HL-60 (cell line): ENCODE data around the gene MICAL2.

ENCODE experiments used
- DNase-seq, 2 experiments: peaks; one replicate each; pipeline ENCODE4 v3.0.0-alpha.2; 2010 to 2020; ENCODE audit warnings: low read depth in 1 of 2, low spot score in 1 of 2
- H3K27ac ChIP-seq: fragments of 250-450 bp; sonication (Bioruptor Pico); replicated peaks from 2 replicates; pipeline ENCODE4 v1.5.1; 2020; ENCODE audit warnings: mild to moderate bottlenecking, moderate library complexity
- H3K27me3 ChIP-seq: fragments of 250-450 bp; sonication (Bioruptor Pico); 2 replicates; pipeline ENCODE4 v1.5.1; 2021; ENCODE audit warnings: mild to moderate bottlenecking, moderate library complexity; ENCODE audit not compliant: insufficient read depth, poor library complexity, severe bottlenecking
- H3K4me3 ChIP-seq: replicated peaks from 2 replicates; pipeline ENCODE4 v1.5.1; 2011; ENCODE audit warnings: mild to moderate bottlenecking, control low read depth, low read length; ENCODE audit not compliant: insufficient read depth
- GABPA ChIP-seq: IDR thresholded peaks from 2 replicates; pipeline ENCODE4 v1.6.1; 2012; ENCODE audit warnings: low read depth
- POLR2AphosphoS5 ChIP-seq: IDR thresholded peaks from 2 replicates; pipeline ENCODE4 v1.6.1; 2012; ENCODE audit warnings: low read depth
- SPI1 ChIP-seq: IDR thresholded peaks from 2 replicates; pipeline ENCODE4 v1.6.1; 2012; ENCODE audit warnings: low read depth, mild to moderate bottlenecking, borderline replicate concordance
- TF ChIP-seq, protein P1 (sequence below): IDR thresholded peaks from one replicate; pipeline ENCODE4 v1.5.1; 2011; ENCODE audit warnings: low read length, control low read depth, inconsistent platforms; ENCODE audit not compliant: insufficient read depth
- TF ChIP-seq, protein P2 (sequence below): IDR thresholded peaks from 2 replicates; pipeline ENCODE4 v1.6.1; 2012; ENCODE audit warnings: low read depth; ENCODE audit not compliant: insufficient replicate concordance

MICAL2 gene

DNA sequence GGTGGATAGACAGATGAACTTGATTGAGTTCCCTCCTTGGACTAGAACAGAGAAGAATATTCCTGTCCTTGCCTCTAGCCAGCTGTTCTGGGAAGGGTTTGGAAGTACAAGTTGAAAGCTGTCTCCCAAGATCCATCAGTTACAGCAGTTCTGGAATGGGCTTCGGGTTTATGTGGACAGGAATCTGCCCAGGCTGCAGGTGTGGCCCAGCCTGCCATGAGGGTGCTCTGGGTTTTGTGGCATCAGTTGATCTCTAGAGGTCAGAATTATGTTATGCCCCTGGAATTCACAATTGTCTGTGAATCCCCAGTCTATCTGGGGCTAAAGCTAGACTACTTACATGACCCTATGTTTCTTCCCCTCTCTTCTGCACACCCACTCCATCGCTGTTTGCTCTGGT lies 4.9 kb upstream of the MICAL2 start:
- Histone ChIP-seq H3K4me3 (no peak overlapping the region), H3K27me3 (no peaks in the 10 kb centered on the region), H3K27ac (no peak overlapping the region)
- DNase-seq, result no peak
- TF ChIP-seq POLR2AphosphoS5, result no peak

DNA sequence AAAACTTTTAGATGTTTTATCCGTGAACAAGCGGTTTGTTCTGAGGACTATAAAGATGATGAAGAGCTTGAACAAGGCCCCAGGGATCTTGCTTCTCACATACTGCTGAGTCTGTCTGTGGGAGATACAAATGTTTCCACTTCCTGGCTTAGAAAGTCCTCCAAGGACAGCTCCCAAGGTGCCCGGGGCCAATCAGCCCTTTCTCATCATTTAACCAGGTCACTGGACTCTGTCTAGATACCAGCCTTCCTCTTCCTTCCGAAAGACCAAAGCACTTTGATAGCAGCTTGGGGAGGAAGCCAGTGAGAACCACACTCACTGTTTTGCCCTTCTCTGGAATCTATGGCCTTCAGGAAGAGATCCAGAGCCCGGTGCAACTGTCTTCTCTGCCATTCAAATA lies 4.3 kb upstream of the MICAL2 start:
- TF ChIP-seq GABPA (no peak), POLR2AphosphoS5 (no peak), SPI1 (no peak)
- TF ChIP-seq, protein P1, sequence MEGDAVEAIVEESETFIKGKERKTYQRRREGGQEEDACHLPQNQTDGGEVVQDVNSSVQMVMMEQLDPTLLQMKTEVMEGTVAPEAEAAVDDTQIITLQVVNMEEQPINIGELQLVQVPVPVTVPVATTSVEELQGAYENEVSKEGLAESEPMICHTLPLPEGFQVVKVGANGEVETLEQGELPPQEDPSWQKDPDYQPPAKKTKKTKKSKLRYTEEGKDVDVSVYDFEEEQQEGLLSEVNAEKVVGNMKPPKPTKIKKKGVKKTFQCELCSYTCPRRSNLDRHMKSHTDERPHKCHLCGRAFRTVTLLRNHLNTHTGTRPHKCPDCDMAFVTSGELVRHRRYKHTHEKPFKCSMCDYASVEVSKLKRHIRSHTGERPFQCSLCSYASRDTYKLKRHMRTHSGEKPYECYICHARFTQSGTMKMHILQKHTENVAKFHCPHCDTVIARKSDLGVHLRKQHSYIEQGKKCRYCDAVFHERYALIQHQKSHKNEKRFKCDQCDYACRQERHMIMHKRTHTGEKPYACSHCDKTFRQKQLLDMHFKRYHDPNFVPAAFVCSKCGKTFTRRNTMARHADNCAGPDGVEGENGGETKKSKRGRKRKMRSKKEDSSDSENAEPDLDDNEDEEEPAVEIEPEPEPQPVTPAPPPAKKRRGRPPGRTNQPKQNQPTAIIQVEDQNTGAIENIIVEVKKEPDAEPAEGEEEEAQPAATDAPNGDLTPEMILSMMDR, result no peak
- TF ChIP-seq, protein P2, sequence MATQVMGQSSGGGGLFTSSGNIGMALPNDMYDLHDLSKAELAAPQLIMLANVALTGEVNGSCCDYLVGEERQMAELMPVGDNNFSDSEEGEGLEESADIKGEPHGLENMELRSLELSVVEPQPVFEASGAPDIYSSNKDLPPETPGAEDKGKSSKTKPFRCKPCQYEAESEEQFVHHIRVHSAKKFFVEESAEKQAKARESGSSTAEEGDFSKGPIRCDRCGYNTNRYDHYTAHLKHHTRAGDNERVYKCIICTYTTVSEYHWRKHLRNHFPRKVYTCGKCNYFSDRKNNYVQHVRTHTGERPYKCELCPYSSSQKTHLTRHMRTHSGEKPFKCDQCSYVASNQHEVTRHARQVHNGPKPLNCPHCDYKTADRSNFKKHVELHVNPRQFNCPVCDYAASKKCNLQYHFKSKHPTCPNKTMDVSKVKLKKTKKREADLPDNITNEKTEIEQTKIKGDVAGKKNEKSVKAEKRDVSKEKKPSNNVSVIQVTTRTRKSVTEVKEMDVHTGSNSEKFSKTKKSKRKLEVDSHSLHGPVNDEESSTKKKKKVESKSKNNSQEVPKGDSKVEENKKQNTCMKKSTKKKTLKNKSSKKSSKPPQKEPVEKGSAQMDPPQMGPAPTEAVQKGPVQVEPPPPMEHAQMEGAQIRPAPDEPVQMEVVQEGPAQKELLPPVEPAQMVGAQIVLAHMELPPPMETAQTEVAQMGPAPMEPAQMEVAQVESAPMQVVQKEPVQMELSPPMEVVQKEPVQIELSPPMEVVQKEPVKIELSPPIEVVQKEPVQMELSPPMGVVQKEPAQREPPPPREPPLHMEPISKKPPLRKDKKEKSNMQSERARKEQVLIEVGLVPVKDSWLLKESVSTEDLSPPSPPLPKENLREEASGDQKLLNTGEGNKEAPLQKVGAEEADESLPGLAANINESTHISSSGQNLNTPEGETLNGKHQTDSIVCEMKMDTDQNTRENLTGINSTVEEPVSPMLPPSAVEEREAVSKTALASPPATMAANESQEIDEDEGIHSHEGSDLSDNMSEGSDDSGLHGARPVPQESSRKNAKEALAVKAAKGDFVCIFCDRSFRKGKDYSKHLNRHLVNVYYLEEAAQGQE, result no peak

DNA sequence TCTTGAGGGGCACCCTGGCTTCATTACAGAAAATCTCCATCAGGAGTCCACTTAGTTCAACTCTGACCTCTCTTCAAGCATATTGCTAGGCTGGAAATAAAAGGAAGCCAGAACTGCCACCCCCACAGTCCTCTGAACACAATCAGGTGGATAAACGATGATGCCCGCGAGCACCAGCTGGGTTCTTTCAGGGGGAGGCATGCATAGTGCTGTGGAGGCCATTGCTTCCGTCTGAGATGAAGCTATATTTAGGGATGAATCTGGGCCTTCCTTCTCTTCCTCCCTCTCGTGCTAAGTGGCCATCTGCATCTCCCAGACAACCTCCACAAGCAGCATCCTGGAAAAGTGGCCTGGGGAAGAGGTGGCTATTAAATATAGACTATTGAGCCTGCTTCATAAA lies 3.9 kb upstream of the MICAL2 start:
- H3K27ac ChIP-seq, result no peak overlapping the region
- TF ChIP-seq GABPA (no peak), SPI1 (no peak), POLR2AphosphoS5 (no peak)
- TF ChIP-seq, protein P2, result no peak
- TF ChIP-seq, protein P1, result no peak
- no peak overlapping the region for H3K4me3 ChIP-seq
- no peaks in the 10 kb centered on the region for H3K27me3 ChIP-seq
- DNase-seq, result no peak

More for the DNA sequence above, 4.3 kb upstream of the MICAL2 start:
- no peak overlapping the region for H3K4me3 ChIP-seq
- DNase-seq, result no peak
- no peak overlapping the region for H3K27ac ChIP-seq
- H3K27me3 ChIP-seq, result no peaks in the 10 kb centered on the region

DNA sequence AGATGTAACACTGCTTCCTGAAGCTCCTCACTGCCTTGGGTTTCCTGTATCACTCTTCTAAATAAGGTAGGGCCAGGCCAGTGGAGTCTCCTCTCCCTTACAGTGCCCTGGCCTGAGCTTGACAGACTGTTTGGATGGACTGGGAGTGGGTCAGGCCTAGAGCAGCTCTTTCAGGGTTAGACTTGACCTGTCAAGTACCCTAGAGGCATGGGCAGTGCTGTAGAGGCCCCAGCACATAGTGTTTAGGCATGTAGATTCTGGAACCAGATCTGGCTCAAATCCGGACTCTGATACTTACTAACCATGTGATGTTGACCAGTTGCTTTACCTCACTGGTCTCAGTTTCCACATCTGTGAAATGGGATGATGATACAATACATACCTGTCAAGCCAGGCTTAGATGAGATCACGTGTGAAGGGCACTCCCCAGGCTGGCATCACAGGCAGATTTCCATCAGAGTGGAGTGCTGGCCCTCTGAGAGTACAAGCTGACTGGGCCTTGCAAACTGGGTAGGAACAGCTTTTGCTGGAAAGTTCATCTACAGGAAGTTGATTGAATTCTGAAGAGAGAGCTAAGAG lies 1.4 kb upstream of the MICAL2 start:
- Histone ChIP-seq H3K4me3 (no peak overlapping the region), H3K27me3 (no peaks in the 10 kb centered on the region), H3K27ac (no peak overlapping the region)
- no peak for TF ChIP-seq POLR2AphosphoS5
- TF ChIP-seq, protein P1, result no peak
- no peak for TF ChIP-seq GABPA
- TF ChIP-seq SPI1, result no peak
- TF ChIP-seq, protein P2, result no peak
- DNase-seq, result no peak
